Left ventricle myocardium superior (tissue), 1 donor: ENCODE measurements around the gene CDC14A. TPM values are rescaled to one million over a fixed set of nuclear protein-coding genes. Genes with fewer than 3 reads are reported as not detected.

Experiments
- ATAC-seq: fragments of 200-7000 bp; cut with Tn5 transposase; one replicate; pipeline ENCODE4 v1.9.1; 2020; ENCODE audit warnings: mild to moderate bottlenecking, moderate library complexity
- DNase-seq: peaks from one replicate; pipeline ENCODE4 v3.0.0-alpha.2; 2020
- intact Hi-C: fragments of 100-400 bp; cut with micrococcal nuclease; formaldehyde crosslinking; loops from one replicate; pipeline ENCODE4 v1.11.0; 2022
- total RNA-seq: library from RNA; stranded (reverse); fragmentation: NEBNext Ultra II Directional; extraction: Animal tissue kit (Norgen Biotek cat#: 25700); gene quantifications from one replicate; pipeline ENCODE4 v1.2.1, GENCODE V29; 2021
- donor health status: DM: no; HTN: yes; CAD: no; lungs with severe emphysema.

The CDC14A gene
- total RNA-seq, 1 donor from 2014 or later = 2.6 TPM

GRCh38 chr1:100461222-100461621, 108.9 kb downstream of the CDC14A start:
- DNase-seq = peak; percentile 33
- ATAC-seq = peak; percentile 87
- intact Hi-C loops = no loop called here

- no peak for ATAC-seq
- DNase-seq = no peak
- intact Hi-C loops = no loop called here
Observed at GRCh38 chr1:100462326-100463025, 110.2 kb downstream of the CDC14A start.

GRCh38 chr1:100463791-100464424, 111.6 kb downstream of the CDC14A start:
- intact Hi-C loops = no loop called here
- ATAC-seq = peak; percentile 68

GRCh38 chr1:100469578-100469977, 117.3 kb downstream of the CDC14A start:
- intact Hi-C loops = no loop called here
- DNase-seq = no peak
- peak; percentile 72 for ATAC-seq

More at GRCh38 chr1:100463791-100464424, 111.6 kb downstream of the CDC14A start:
- DNase-seq = peak; percentile 59

- DNase-seq (no peak), ATAC-seq (no peak)
- intact Hi-C loops = no loop called here
Observed at GRCh38 chr1:100474834-100475233, 122.5 kb downstream of the CDC14A start.

- intact Hi-C loops = no loop called here
- ATAC-seq (no peak), DNase-seq (no peak)
Observed at GRCh38 chr1:100476735-100477290, 124.5 kb downstream of the CDC14A start.

GRCh38 chr1:100478816-100479215, 126.5 kb downstream of the CDC14A start:
- ATAC-seq = no peak
- intact Hi-C loops = no loop called here

GRCh38 chr1:100479620-100480338, 127.5 kb downstream of the CDC14A start:
- ATAC-seq = no peak
- intact Hi-C loops = no loop called here
- no peak for DNase-seq

More at GRCh38 chr1:100478816-100479215, 126.5 kb downstream of the CDC14A start:
- DNase-seq = no peak

- ATAC-seq = no peak
- intact Hi-C loops = no loop called here
- no peak for DNase-seq
Observed at GRCh38 chr1:100481303-100481702, 129.0 kb downstream of the CDC14A start.

GRCh38 chr1:100482167-100482566, 129.9 kb downstream of the CDC14A start:
- intact Hi-C loops = no loop called here

GRCh38 chr1:100482748-100483147, 130.4 kb downstream of the CDC14A start:
- ATAC-seq (no peak), DNase-seq (no peak)
- intact Hi-C loops = no loop called here

More at GRCh38 chr1:100482167-100482566, 129.9 kb downstream of the CDC14A start:
- DNase-seq = no peak
- no peak for ATAC-seq

GRCh38 chr1:100483230-100483629, 130.9 kb downstream of the CDC14A start:
- intact Hi-C loops = no loop called here
- DNase-seq = no peak

GRCh38 chr1:100485855-100486258, 133.6 kb downstream of the CDC14A start:
- ATAC-seq (no peak), DNase-seq (no peak)
- intact Hi-C loops = no loop called here

More at GRCh38 chr1:100483230-100483629, 130.9 kb downstream of the CDC14A start:
- no peak for ATAC-seq

GRCh38 chr1:100494393-100495084, 142.2 kb downstream of the CDC14A start:
- DNase-seq (no peak), ATAC-seq (no peak)
- intact Hi-C loops = no loop called here

- no peak for ATAC-seq
- intact Hi-C loops = no loop called here
- no peak for DNase-seq
Observed at GRCh38 chr1:100496896-100497295, 144.6 kb downstream of the CDC14A start.

GRCh38 chr1:100497796-100498195, 145.5 kb downstream of the CDC14A start:
- DNase-seq = no peak
- no peak for ATAC-seq
- intact Hi-C loops = no loop called here

GRCh38 chr1:100499194-100499811, 147.0 kb downstream of the CDC14A start:
- DNase-seq (no peak), ATAC-seq (no peak)
- intact Hi-C loops = no loop called here

GRCh38 chr1:100502052-100502792, 149.9 kb downstream of the CDC14A start:
- no peak for DNase-seq
- intact Hi-C loops = no loop called here
- no peak for ATAC-seq
